Prostate gland (tissue), 2 donors: ENCODE measurements around the gene SLC13A5. TPM values are rescaled to one million over a fixed set of nuclear protein-coding genes. Genes with fewer than 3 reads are reported as not detected.

Experiments used
- DNase-seq: peaks from one replicate; pipeline ENCODE4 v3.0.0-alpha.2; 2019; ENCODE audit warnings: low spot score
- H3K27ac ChIP-seq, 2 donors: fragments of 200-600 bp; sonication (generic); 2 replicates each; pipeline ENCODE4 v1.5.1; 2017 to 2019
- H3K27me3 ChIP-seq: fragments of 200-600 bp; sonication (generic); replicated peaks from 2 replicates; pipeline ENCODE4 v1.5.1; 2019; ENCODE audit not compliant: insufficient read depth
- H3K36me3 ChIP-seq, 2 donors: fragments of 200-600 bp; sonication (generic); 1 replicate in 1 of 2; 2 replicates in 1 of 2; pipeline versions ENCODE4 v1.5.1 to v1.8.1; 2017 to 2019
- H3K4me1 ChIP-seq: fragments of 200-600 bp; sonication (generic); replicated peaks from 2 replicates; pipeline ENCODE4 v1.5.1; 2019
- H3K4me3 ChIP-seq, 2 donors: fragments of 200-600 bp; sonication (generic); 2 replicates each; pipeline ENCODE4 v1.5.1; 2017 to 2019
- H3K9me3 ChIP-seq: fragments of 200-600 bp; sonication (generic); 2 replicates; pipeline ENCODE4 v1.5.1; 2017
- CTCF ChIP-seq, 4 experiments: fragments of 200-600 bp in 2 of 4; fragments of 450-650 bp in 2 of 4; sonication (generic) in 2 of 4; IDR thresholded peaks; 1 replicate in 3 of 4; 2 replicates in 1 of 4; pipeline ENCODE4 v1.5.1; 2016 to 2019; ENCODE audit warnings: antibody characterized with exemption in 4 of 4, mild to moderate bottlenecking in 2 of 4, moderate library complexity in 2 of 4
- POLR2A ChIP-seq: fragments of 450-650 bp; IDR thresholded peaks from one replicate; pipeline ENCODE4 v1.6.1; 2016; ENCODE audit warnings: antibody characterized with exemption, mild to moderate bottlenecking
- POLR2AphosphoS5 ChIP-seq: sonication (generic); formaldehyde crosslinking; IDR thresholded peaks from one replicate; pipeline ENCODE4 v1.6.1; 2017; ENCODE audit warnings: antibody characterized with exemption
- WGBS: methylation state at CpG from one replicate; pipeline ENCODE4 v1.1.5; 2018; 5-methylcytosine and 5-hydroxymethylcytosine counted together
- intact Hi-C: fragments of 100-400 bp; cut with DNase I; formaldehyde crosslinking; loops from one replicate; pipeline ENCODE4 v1.14.2; 2022
- total RNA-seq, 2 donors: library from RNA; depleted of rRNA; stranded (reverse); fragments of >200 nt; gene quantifications; one replicate each; pipeline ENCODE4 v1.1.0, GENCODE V29; 2016

The SLC13A5 gene
- total RNA-seq, 2 donors from 2014 or later: 1.1 to 1.6 TPM

- intact Hi-C loops: no loop called here
- no peak for DNase-seq
- TF ChIP-seq POLR2A: no peak
- no peak for TF ChIP-seq POLR2AphosphoS5
- TF ChIP-seq CTCF (IDR thresholded peaks at IDR 0.05): no peak
- no peaks in the 10 kb centered on the region for H3K9me3 ChIP-seq
- no peaks in the 10 kb centered on the region for H3K36me3 ChIP-seq
- H3K4me1 ChIP-seq: no peaks in the 10 kb centered on the region
- WGBS: 95% methylated on average over 13 of the region's 13 CpGs
- no peaks in the 10 kb centered on the region for H3K27me3 ChIP-seq
- H3K27ac ChIP-seq: no peak overlapping the region
- H3K4me3 ChIP-seq: no peak overlapping the region
Measured at GRCh38 chr17:6674586-6674985, 38.6 kb downstream of the SLC13A5 start.

GRCh38 chr17:6671431-6671830 is 41.7 kb downstream of the SLC13A5 start:
- intact Hi-C loops: no loop called here
- 91% methylated on average over 7 of the region's 7 CpGs for WGBS
- H3K4me1 ChIP-seq: no peaks in the 10 kb centered on the region
- no peak overlapping the region for H3K4me3 ChIP-seq
- H3K36me3 ChIP-seq: no peaks in the 10 kb centered on the region
- no peaks in the 10 kb centered on the region for H3K27me3 ChIP-seq
- no peak for DNase-seq
- H3K27ac ChIP-seq: no peak overlapping the region
- TF ChIP-seq POLR2A: no peak
- no peak for TF ChIP-seq CTCF (IDR thresholded peaks at IDR 0.05)
- no peak for TF ChIP-seq POLR2AphosphoS5
- H3K9me3 ChIP-seq: no peaks in the 10 kb centered on the region

GRCh38 chr17:6670999-6671398 is 42.2 kb downstream of the SLC13A5 start:
- intact Hi-C loops: no loop called here
- H3K9me3 ChIP-seq: no peaks in the 10 kb centered on the region
- no peaks in the 10 kb centered on the region for H3K27me3 ChIP-seq
- no peak overlapping the region for H3K27ac ChIP-seq
- no peak overlapping the region for H3K4me3 ChIP-seq
- no peaks in the 10 kb centered on the region for H3K4me1 ChIP-seq
- DNase-seq: no peak
- H3K36me3 ChIP-seq: no peaks in the 10 kb centered on the region
- TF ChIP-seq CTCF (IDR thresholded peaks at IDR 0.05) (no peak), POLR2AphosphoS5 (no peak), POLR2A (no peak)
- 67% methylated on average over 6 of the region's 6 CpGs for WGBS

- no peak for DNase-seq
- Histone ChIP-seq H3K27me3 (no peaks in the 10 kb centered on the region), H3K27ac (no peak overlapping the region), H3K36me3 (no peaks in the 10 kb centered on the region), H3K9me3 (no peaks in the 10 kb centered on the region), H3K4me3 (no peak overlapping the region), H3K4me1 (no peaks in the 10 kb centered on the region)
- 92% methylated on average over 8 of the region's 8 CpGs for WGBS
- intact Hi-C loops: no loop called here
- TF ChIP-seq CTCF (IDR thresholded peaks at IDR 0.05) (no peak), POLR2A (no peak), POLR2AphosphoS5 (no peak)
Measured at GRCh38 chr17:6670571-6670970, 42.6 kb downstream of the SLC13A5 start.

- WGBS: 67% methylated on average over 10 of the region's 10 CpGs
- intact Hi-C loops: loop anchor here (5.0 kb wide), 2 partner anchors 173 to 333 kb away; no protein-coding TSS in a partner anchor
- Histone ChIP-seq H3K36me3 (no peaks in the 10 kb centered on the region), H3K27ac (no peak overlapping the region), H3K9me3 (no peaks in the 10 kb centered on the region), H3K4me1 (no peaks in the 10 kb centered on the region), H3K27me3 (no peaks in the 10 kb centered on the region), H3K4me3 (no peak overlapping the region)
- no peak for DNase-seq
- TF ChIP-seq CTCF (IDR thresholded peaks at IDR 0.05) (no peak), POLR2AphosphoS5 (no peak), POLR2A (no peak)
Measured at GRCh38 chr17:6669479-6670212, 43.5 kb downstream of the SLC13A5 start.
